IMR-90 (cell line): ENCODE results near the gene LUC7L3. TPM values are rescaled to one million over a fixed set of nuclear protein-coding genes. Genes with fewer than 3 reads are reported as not detected.

Experiments
- ATAC-seq: fragments of 200-7000 bp; cut with Tn5 transposase; 2 replicates; pipeline ENCODE4 v1.9.1; 2020; ENCODE audit warnings: low read depth, mild to moderate bottlenecking, moderate library complexity
- BruUV-seq: library from RNA; stranded (reverse); fragments of 400-500 nt; replicated peaks from 2 replicates; lab custom pipeline; 2021; lab: Mats Ljungman, UMichigan
- CTCF ChIA-PET: fragments of 300-600 bp; formaldehyde crosslinking; extraction: SDS; loops from one replicate; lab custom pipeline; 2021; ENCODE audit warnings: antibody characterized with exemption; lab: Yijun Ruan, JAX
- POLR2A ChIA-PET: fragments of 300-600 bp; sonication (Branson Sonifier 250); formaldehyde crosslinking; loops from one replicate; lab custom pipeline; 2022; ENCODE audit warnings: antibody characterized with exemption; ENCODE audit not compliant: unreplicated experiment; lab: Charles Lee
- DNase-seq: peaks from one replicate; pipeline ENCODE4 v3.0.0; 2013
- H2AFZ ChIP-seq: replicated peaks from 2 replicates; pipeline ENCODE3; 2013; ENCODE audit warnings: low read length, mild to moderate bottlenecking; ENCODE audit not compliant: poor library complexity
- H2AK5ac ChIP-seq: 2 replicates; pipeline ENCODE4 v1.6.1; 2013; ENCODE audit warnings: low read depth, low read length, inconsistent platforms
- H2AK9ac ChIP-seq: replicated peaks from 2 replicates; pipeline ENCODE3; 2013; ENCODE audit warnings: mild to moderate bottlenecking, low read depth, low read length, moderate library complexity; ENCODE audit not compliant: poor library complexity
- H2BK120ac ChIP-seq: 2 replicates; pipeline ENCODE4 v1.6.1; 2013; ENCODE audit warnings: low read depth, low read length, inconsistent platforms
- H2BK15ac ChIP-seq: 3 replicates; pipeline ENCODE4 v1.6.1; 2013; ENCODE audit warnings: low read depth, low read length, inconsistent platforms
- H2BK20ac ChIP-seq: 2 replicates; pipeline ENCODE4 v1.6.1; 2013; ENCODE audit warnings: low read depth, mild to moderate bottlenecking, inconsistent platforms, low read length, moderate library complexity
- H2BK5ac ChIP-seq: 2 replicates; pipeline ENCODE4 v1.6.1; 2013; ENCODE audit warnings: mild to moderate bottlenecking, low read depth, low read length, inconsistent platforms; ENCODE audit not compliant: poor library complexity, severe bottlenecking
- H3K14ac ChIP-seq: replicated peaks from 2 replicates; pipeline ENCODE4 v1.6.1; 2013; ENCODE audit warnings: low read depth, low read length, inconsistent platforms
- H3K18ac ChIP-seq: 2 replicates; pipeline ENCODE4 v1.6.1; 2013; ENCODE audit warnings: low read depth, low read length, control low read depth
- H3K23ac ChIP-seq: 2 replicates; pipeline ENCODE4 v1.6.1; 2013; ENCODE audit warnings: low read depth, low read length, inconsistent platforms
- H3K27ac ChIP-seq: 2 replicates; pipeline ENCODE4 v1.5.1; 2013; ENCODE audit warnings: mild to moderate bottlenecking, control low read depth, low read length; ENCODE audit not compliant: insufficient read depth
- H3K27me3 ChIP-seq: 2 replicates; pipeline ENCODE4 v1.6.1; 2013; ENCODE audit warnings: low read length; ENCODE audit not compliant: control insufficient read depth, insufficient read depth
- H3K36me3 ChIP-seq: 2 replicates; pipeline ENCODE4 v1.6.1; 2013; ENCODE audit warnings: low read length, mixed read lengths; ENCODE audit not compliant: control insufficient read depth, insufficient read depth
- H3K4ac ChIP-seq: 2 replicates; pipeline ENCODE4 v1.6.1; 2013; ENCODE audit warnings: low read depth, low read length, inconsistent platforms
- H3K4me1 ChIP-seq: 2 replicates; pipeline ENCODE4 v1.6.1; 2013; ENCODE audit warnings: low read length, mixed read lengths; ENCODE audit not compliant: control insufficient read depth, insufficient read depth
- H3K4me2 ChIP-seq: 2 replicates; pipeline ENCODE4 v1.6.1; 2013; ENCODE audit warnings: low read depth, mild to moderate bottlenecking, control low read depth, low read length, moderate library complexity
- H3K4me3 ChIP-seq: 2 replicates; pipeline ENCODE4 v1.5.1; 2013; ENCODE audit warnings: low read depth, mild to moderate bottlenecking, control low read depth, low read length, moderate library complexity; ENCODE audit not compliant: insufficient read depth
- H3K56ac ChIP-seq: 2 replicates; pipeline ENCODE4 v1.6.1; 2013; ENCODE audit warnings: low read length, inconsistent platforms; ENCODE audit not compliant: insufficient read depth; ENCODE audit errors: extremely low read depth
- H3K79me1 ChIP-seq, 2 experiments: 2 replicates each; pipeline ENCODE4 v1.6.1; 2013; ENCODE audit warnings: low read length in 2 of 2, inconsistent platforms in 1 of 2, low read depth in 1 of 2
- H3K9ac ChIP-seq: 2 replicates; pipeline ENCODE4 v1.6.1; 2013; ENCODE audit warnings: low read depth, low read length, control low read depth
- H3K9me1 ChIP-seq: 2 replicates; pipeline ENCODE4 v1.6.1; 2013; ENCODE audit warnings: low read length, inconsistent platforms; ENCODE audit not compliant: insufficient read depth
- H3K9me3 ChIP-seq: 2 replicates; pipeline ENCODE4 v1.6.1; 2013; ENCODE audit warnings: low read length; ENCODE audit not compliant: control insufficient read depth, insufficient read depth
- H4K20me1 ChIP-seq: 2 replicates; pipeline ENCODE4 v1.6.1; 2013; ENCODE audit warnings: low read length, inconsistent platforms; ENCODE audit not compliant: insufficient read depth
- H4K5ac ChIP-seq: 2 replicates; pipeline ENCODE4 v1.6.1; 2013; ENCODE audit warnings: mild to moderate bottlenecking, low read depth, low read length, control low read depth
- H4K8ac ChIP-seq, 2 experiments: 2 replicates each; pipeline ENCODE4 v1.6.1; 2013; ENCODE audit warnings: low read depth in 2 of 2, low read length in 2 of 2, control low read depth in 1 of 2, inconsistent platforms in 1 of 2
- H4K91ac ChIP-seq: 2 replicates; pipeline ENCODE4 v1.6.1; 2013; ENCODE audit warnings: low read depth, low read length, inconsistent platforms; ENCODE audit not compliant: insufficient read depth
- CEBPB ChIP-seq: IDR thresholded peaks from 2 replicates; pipeline ENCODE4 v1.6.1; 2012; ENCODE audit warnings: low read depth, low read length, improper control_type of control experiment
- MAFK ChIP-seq: IDR thresholded peaks from 2 replicates; pipeline ENCODE4 v1.6.1; 2012; ENCODE audit warnings: low read depth, low read length, improper control_type of control experiment
- MXI1 ChIP-seq: IDR thresholded peaks from 2 replicates; pipeline ENCODE4 v1.6.1; 2012; ENCODE audit warnings: low read depth, mild to moderate bottlenecking, low read length, moderate library complexity, borderline replicate concordance
- RAD21 ChIP-seq: IDR thresholded peaks from 2 replicates; pipeline ENCODE4 v1.6.1; 2012; ENCODE audit warnings: low read length, improper control_type of control experiment
- RFX5 ChIP-seq: IDR thresholded peaks from 2 replicates; pipeline ENCODE4 v1.8.0; 2012; ENCODE audit warnings: low read depth, mild to moderate bottlenecking, low read length, moderate library complexity
- WGBS, 2 experiments: methylation state at CpG; one replicate each; pipeline versions ENCODE4 v1.1.5 to v1.1.7; 2013; ENCODE audit warnings: missing lambda C conversion rate in 2 of 2; ENCODE audit not compliant: insufficient read length in 1 of 2; ENCODE audit errors: extremely low coverage in 2 of 2; 5-methylcytosine and 5-hydroxymethylcytosine counted together
- dilution Hi-C: fragments of 300-500 bp; cut with HindIII; formaldehyde crosslinking; loops from one replicate; pipeline ENCODE4 v1.14.3; 2018; ENCODE audit warnings: low sequenced_read_pairs; ENCODE audit not compliant: unreplicated experiment
- in situ Hi-C: fragments of 300-500 bp; cut with MboI; formaldehyde crosslinking; loops from 3 replicates; pipeline ENCODE4 v1.14.3; 2019; ENCODE audit warnings: low sequenced_read_pairs, inconsistent platforms, mixed read lengths
- intact Hi-C: fragments of 100-400 bp; cut with micrococcal nuclease; formaldehyde crosslinking; loops from 2 replicates; pipeline ENCODE4 v1.10.0; 2022
- polyA plus RNA-seq, 3 experiments: library from polyadenylated mRNA; depleted of rRNA; stranded (reverse); fragments of >200 nt; gene quantifications; 2 replicates each; pipeline ENCODE4 v1.2.3, GENCODE V29; 2012; ENCODE audit warnings: low replicate concordance in 1 of 3
- total RNA-seq: library from RNA; depleted of rRNA; stranded (reverse); fragments of >200 nt; gene quantifications from 2 replicates; pipeline ENCODE4 v1.2.3, GENCODE V29; 2012
- TF ChIP-seq, protein P1 (sequence below): conservative IDR thresholded peaks from 2 replicates; pipeline ENCODE4 v1.5.1; 2012; ENCODE audit warnings: mild to moderate bottlenecking, low read depth, low read length, improper control_type of control experiment

The LUC7L3 gene
- total and polyA plus RNA-seq, 2 of the 4 experiments (the other 2 are of a cell fraction) = 17.7 to 44.7 TPM

DNA sequence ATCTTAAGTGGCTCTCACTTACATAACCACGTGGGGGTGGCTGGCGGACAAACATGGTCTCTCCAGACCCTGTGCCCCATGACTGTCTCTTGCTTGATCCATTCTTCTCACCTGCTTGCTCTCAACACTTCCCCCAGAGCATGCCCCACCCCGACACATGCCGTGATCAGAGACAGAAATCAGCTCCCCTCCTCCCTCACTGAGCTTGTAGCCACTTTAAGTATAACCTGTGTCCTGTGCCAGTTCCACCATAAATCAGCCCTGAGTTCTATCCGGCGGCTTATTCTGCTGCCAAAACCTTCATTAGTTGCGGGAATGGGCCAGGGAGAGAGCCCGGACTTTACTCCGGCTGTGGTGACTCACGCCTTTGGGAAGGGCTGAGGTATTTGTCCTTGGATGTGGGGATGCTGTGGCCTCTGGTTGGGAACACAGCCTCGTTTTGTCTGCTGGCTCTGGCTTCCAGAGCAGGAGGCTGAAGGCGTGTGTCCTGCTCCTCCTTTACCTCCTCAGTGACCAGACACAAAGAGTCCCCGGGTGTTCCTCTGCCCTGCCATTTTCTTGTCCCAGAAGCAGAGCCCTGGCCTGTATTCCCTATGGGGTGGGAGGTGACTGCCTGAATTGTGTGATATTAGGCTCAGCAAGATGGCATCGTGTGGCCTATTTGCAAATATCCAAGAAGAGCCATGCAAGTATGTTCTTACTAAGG is 32.8 kb upstream of the LUC7L3 start (continued):
- no peak for TF ChIP-seq RFX5

DNA sequence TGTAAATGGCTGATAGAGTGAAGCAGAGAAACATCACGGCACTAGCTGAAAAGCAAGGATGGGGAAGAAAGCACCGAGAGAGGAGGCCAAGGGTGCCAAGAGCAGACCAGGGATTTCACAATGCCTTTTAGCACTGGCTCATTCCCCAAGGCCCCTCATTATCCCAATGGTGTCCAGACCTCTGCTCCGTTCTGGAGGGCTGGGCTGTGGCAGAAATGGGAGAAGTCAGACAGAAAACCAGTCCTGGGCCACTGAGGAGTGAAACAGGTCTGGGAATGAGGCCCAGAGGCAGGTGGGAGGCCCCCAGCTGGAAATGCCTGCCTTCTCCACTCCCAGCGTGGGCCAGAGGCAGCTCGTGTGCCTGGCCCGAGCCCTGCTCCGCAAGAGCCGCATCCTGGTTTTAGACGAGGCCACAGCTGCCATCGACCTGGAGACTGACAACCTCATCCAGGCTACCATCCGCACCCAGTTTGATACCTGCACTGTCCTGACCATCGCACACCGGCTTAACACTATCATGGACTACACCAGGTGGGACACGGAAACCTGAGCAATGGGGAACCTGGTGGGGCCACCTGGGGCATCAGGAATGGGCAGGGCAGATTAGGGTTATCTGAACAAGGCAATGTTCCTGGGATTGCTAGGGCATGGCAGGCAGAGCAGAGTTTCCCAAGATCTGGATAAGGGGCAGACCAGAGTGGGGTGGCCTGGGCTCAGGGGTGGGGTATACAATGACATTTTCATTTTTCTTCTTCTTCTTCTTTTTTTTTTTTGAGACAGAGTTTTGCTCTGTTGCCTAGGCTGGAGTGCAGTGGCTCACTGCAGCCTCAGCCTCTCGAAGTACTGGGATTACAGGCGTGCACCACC is 32.0 kb upstream of the LUC7L3 start:
- no peak overlapping the region for H3K23ac ChIP-seq
- DNase-seq (no peak), ATAC-seq (no peak)
- H3K79me1 ChIP-seq = peaks cover 0 to 6% of the 10 kb centered on the region in 2 experiments; a peak in 2 of 4 replicates
- WGBS, 2 experiments = 94% methylated on average over 8 of the region's 16 CpGs; no CpG with 5 or more reads in 1 of the 2 experiments
- ChIA-PET CTCF (interaction anchor here (2.3 kb wide), 1 partner anchor 137 kb away, joined by 8 read pairs; no protein-coding TSS in a partner anchor), POLR2A (no interaction called here)
- no TSS peak for BruUV-seq
- TF ChIP-seq, protein P1, sequence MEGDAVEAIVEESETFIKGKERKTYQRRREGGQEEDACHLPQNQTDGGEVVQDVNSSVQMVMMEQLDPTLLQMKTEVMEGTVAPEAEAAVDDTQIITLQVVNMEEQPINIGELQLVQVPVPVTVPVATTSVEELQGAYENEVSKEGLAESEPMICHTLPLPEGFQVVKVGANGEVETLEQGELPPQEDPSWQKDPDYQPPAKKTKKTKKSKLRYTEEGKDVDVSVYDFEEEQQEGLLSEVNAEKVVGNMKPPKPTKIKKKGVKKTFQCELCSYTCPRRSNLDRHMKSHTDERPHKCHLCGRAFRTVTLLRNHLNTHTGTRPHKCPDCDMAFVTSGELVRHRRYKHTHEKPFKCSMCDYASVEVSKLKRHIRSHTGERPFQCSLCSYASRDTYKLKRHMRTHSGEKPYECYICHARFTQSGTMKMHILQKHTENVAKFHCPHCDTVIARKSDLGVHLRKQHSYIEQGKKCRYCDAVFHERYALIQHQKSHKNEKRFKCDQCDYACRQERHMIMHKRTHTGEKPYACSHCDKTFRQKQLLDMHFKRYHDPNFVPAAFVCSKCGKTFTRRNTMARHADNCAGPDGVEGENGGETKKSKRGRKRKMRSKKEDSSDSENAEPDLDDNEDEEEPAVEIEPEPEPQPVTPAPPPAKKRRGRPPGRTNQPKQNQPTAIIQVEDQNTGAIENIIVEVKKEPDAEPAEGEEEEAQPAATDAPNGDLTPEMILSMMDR = no peak
- TF ChIP-seq MAFK (no peak), CEBPB (peak; percentile 20; the same call in 1 of the 2 replicates), RAD21 (no peak), MXI1 (no peak)
- no peak overlapping the region for H3K4me2 ChIP-seq
- no peak overlapping the region; the same call in 1 of the 2 replicates for H4K5ac ChIP-seq
- peak overlapping the region; percentile 23 for H2BK120ac ChIP-seq
- no peaks in the 10 kb centered on the region for H3K9me3 ChIP-seq
- intact Hi-C loops = no loop called here
- H3K9me1 ChIP-seq = peaks cover 27% of the 10 kb centered on the region
- no peak overlapping the region for H3K56ac ChIP-seq
- H2BK15ac ChIP-seq = no peak overlapping the region
- H2AK9ac ChIP-seq = peak overlapping the region; percentile 81
- no peak overlapping the region; the same call in 1 of the 2 replicates for H3K18ac ChIP-seq
- H3K27ac ChIP-seq = peak overlapping the region; percentile 33; the same call in 1 of the 2 replicates
- peak overlapping the region; percentile 4 for H3K4ac ChIP-seq
- H2BK20ac ChIP-seq = no peak overlapping the region
- H3K4me3 ChIP-seq = no peak overlapping the region
- H4K20me1 ChIP-seq = no peaks in the 10 kb centered on the region
- dilution Hi-C loops = no loop called here
- no peak overlapping the region for H3K14ac ChIP-seq
- peak overlapping the region; percentile 41; the same call in 1 of the 2 replicates for H2AK5ac ChIP-seq
- H2BK5ac ChIP-seq = no peak overlapping the region
- no peaks in the 10 kb centered on the region for H3K27me3 ChIP-seq
- in situ Hi-C loops = no loop called here
- H4K91ac ChIP-seq = peak overlapping the region; percentile 27; the same call in 1 of the 2 replicates
- H3K4me1 ChIP-seq = peaks cover 39% of the 10 kb centered on the region
- H3K36me3 ChIP-seq = no peaks in the 10 kb centered on the region
- no peak overlapping the region for H2AFZ ChIP-seq
- H4K8ac ChIP-seq = peak overlapping the region in 1 of 2 experiments; percentile 16; a peak in 1 of 4 replicates
- no peak overlapping the region for H3K9ac ChIP-seq
